Limb (tissue), 2 donors: ENCODE measurements around the gene FDPS.
"Not testable (repeated sequence)": the region's sequence is repeated elsewhere in the genome, so short reads cannot be mapped to it uniquely, and the experiment has no call there.

ENCODE experiments used
- DNase-seq, 2 donors: peaks; one replicate each; pipeline ENCODE4 v3.0.0-alpha.2; 2016; ENCODE audit errors: extremely low spot score in 2 of 2

The FDPS gene

DNA sequence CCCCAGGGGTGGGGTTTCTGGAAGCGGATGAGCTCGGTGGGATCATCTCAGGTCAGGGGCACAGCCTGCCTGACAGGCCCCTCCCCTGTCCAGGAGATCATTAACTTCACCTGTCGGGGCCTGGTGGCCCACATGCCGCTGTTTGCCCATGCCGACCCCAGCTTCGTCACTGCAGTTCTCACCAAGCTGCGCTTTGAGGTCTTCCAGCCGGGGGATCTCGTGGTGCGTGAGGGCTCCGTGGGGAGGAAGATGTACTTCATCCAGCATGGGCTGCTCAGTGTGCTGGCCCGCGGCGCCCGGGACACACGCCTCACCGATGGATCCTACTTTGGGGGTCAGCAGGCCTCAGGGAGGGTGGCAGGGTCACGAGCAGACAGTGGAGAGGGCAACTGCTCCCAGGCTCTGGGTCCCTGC lies 23.0 kb upstream of the FDPS start:
- no peak for DNase-seq

DNA sequence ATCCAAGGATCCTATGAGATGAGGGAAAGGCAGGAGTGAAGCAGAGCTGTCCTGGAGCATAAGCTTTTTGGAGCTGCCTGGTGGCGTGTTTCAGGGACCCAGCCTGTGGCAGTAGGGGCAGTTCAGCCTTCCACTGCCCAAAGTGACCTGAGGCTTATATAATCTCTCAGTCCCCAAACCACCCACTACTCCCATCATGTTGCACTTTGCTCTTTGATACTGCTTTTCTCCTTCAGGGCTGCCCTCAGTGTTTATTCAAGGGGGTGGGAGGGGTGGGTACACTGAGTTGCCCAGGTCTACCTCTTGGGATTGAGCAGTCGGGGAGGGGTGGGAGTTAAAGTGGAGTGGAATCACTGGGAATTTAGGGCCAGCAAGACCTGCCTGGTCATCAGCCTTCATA lies 22.1 kb upstream of the FDPS start:
- DNase-seq, result no peak

DNA sequence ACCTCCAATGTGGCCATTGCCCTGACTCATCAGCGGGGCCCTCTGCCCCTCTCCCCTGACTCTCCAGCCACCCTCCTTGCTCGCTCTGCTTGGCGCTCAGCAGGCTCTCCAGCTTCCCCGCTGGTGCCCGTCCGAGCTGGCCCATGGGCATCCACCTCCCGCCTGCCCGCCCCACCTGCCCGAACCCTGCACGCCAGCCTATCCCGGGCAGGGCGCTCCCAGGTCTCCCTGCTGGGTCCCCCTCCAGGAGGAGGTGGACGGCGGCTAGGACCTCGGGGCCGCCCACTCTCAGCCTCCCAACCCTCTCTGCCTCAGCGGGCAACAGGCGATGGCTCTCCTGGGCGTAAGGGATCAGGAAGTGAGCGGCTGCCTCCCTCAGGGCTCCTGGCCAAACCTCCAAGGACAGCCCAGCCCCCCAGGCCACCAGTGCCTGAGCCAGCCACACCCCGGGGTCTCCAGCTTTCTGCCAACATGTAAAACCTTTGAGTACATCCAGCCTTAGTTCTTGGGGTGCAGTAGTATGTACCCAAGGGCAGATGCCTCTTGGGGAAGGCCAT lies 20.6 kb upstream of the FDPS start:
- DNase-seq, result no peak

DNA sequence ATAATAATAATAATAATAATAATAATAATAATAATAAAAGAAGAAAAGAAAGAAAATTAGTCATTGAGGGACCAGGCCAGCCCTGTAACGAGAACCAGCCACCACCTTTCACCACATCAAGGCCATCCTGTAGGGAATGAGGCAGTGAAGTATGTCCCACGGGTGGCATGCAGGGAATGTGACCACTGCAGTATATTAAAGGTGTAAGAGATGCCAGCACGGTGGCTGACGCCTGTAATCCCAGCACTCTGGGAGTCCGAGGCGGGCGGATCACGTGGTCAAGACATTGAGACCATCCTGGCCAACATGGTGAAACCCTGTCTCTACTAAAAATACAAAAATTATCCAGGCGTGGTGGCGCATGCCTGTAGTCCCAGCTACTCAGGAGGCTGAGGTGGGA lies 17.7 kb upstream of the FDPS start:
- DNase-seq, result not testable (repeated sequence)

DNA sequence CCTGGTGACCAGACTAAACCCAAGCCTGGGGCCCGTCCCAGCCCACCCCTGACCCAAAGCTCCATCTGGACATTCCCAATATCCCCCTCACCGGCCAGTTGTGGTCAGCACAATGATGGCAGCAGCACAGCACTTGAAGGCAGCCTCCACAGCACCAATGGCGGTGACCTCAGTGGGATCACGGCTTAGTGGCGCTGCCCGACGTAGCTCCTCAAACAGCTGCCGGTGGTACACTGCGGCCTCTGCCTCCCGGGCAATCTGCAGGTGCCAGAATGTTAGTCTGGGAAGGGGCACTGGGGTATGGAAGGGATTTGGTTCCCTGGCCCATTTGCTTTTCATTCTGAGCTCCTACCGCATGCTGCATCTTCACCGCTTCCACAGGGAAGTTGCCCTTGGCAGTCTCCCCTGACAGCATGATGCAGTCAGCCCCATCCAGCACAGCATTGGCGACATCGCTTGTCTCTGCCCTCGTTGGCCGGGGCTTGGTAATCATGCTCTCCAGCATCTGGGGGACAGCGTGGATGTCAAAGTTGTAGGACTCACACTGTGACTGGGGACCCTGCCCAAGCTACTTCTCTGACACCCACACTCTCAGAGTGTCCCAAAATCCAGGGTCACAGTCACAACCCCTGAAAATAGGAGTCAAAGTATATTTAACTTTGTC lies 15.4 kb upstream of the FDPS start:
- no peak for DNase-seq

DNA sequence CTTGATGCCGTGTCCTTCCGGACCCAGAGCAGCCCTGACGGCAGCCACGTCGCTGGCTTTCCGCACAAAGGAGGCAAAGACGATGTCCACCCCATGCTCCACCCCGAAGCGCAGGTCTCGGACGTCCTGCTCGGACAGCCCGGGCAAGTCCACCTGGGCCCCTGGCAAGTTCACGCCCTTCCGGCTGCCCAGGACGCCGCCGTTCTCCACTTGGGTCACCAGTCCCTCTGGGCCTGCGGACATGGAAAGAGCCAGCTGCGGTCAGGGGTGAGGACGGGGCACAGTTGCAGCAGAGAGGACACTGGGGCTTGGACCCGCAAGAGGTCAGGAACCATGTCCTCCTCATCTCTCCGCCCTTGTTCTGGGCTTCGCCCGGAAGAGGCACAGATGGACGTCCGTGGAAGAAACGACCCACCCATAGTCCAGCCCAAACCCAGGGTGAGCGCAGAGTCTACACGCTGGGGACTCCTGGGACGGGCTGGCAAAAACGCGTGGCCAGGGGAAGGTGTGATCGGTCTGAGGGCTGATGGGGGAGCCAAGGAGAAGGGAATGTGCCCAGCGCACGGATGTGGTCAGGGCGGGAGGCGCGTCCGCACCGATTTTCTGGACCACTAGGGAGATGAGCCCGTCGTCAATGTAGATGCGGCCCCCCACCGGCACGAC lies 14.0 kb upstream of the FDPS start:
- no peak for DNase-seq

DNA sequence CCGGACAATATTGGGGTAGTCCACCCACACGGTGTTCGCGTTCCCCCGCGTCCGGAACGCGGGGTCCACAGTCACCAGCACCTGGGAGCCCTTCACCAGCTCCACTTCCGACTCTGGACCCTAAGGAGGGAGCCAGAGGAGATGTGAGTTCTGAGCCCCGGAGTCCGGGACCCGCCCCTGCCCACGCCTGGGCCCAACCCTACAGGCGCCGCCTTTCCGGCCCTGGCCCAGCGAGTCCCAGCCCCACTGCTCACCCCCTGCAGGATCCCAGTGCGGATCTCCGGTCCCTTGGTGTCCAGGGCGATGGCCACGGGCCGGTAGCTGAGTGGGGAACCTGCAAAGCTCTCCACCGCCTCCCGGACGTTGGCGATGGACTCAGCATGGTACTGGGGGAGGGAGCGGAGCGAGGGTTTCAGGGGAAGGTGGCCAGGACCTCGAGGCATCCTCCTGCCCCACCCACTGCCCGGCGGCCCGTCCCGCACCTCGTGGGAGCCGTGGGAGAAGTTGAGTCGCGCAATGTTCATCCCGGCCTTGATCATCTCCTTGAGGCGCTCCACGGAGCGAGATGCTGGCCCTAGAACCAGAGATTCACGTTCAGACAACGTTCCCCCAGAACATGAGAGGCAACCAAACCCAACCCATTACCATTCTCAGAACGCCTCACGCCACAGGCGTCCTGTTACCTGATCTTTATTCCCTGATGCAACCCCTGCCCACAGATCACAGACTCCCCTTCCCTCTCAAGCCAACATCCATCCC lies 13.3 kb upstream of the FDPS start:
- no peak for DNase-seq

DNA sequence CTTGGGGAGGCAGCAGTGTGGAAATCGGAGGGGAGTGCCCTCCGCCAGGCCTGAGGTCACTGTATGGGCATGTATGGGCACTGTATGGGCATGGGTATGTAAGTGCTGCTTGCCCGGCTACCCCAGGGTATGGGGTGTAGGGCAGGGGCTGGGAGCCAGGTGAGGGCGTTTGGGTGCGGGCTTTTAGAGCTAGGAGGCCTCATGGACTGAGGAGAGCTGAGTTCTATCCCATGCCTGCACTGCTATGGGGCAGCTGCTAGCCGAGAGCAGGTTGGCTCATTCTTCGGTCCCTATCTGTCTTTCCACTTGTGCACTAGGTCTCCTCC lies 12.8 kb upstream of the FDPS start:
- DNase-seq, result no peak

DNA sequence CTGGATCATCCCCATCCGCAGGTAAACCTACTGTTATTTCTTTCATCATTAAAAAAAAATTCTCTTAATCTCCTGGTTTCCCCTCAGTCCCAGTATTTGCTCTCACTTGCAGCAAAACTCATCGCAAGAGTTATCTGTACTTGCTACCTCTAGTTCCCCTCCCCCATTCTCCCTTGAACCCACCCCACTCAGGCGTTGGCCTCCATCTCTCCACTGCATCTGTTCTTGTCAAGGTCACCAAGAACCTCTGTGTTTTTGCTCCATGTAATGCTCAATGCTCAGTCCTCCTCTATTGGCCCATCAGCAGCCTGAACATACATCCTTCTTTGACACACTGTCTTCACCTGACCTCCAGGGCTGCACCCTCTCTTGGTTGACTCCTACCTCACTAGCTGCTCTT lies 12.0 kb upstream of the FDPS start:
- DNase-seq, result no peak

DNA sequence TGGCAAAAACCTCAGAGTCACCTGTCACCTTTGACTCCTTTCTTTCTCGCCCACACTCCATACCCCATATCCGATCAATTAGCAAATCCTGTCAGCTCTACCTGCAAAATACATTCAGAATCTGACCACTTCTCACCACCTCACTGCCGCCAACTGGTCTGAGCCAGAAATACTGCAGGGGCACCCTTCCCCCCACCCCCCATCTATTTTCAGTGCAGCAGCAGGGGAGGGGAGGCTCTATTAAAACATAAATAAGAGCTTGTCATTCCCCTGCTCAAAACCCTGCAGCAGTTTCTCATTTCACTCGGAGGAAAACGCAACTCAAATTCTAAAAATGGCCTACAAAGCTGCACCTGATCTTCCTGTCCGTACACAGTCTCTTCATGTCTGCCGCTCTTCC lies 11.3 kb upstream of the FDPS start:
- no peak for DNase-seq

DNA sequence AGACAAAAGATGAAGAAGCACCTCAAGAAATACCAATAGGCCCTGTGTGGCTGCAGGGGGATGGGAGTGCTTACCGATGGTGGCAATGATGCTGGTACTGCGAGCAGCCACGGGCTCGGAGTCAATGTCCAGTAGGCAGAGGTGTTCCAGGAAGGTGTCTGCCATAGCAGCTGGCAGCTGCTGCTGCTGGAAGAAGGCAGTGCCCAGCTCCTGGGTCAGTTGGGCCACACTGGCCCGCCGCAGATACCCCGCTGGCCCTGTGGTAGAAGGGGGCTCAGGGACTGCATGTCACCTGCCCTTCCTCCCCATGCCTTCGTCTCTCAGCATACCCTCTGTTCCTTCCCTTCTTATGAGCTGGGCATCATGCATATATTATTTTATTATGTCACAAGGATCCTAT lies 8.6 kb upstream of the FDPS start:
- DNase-seq, result no peak

DNA sequence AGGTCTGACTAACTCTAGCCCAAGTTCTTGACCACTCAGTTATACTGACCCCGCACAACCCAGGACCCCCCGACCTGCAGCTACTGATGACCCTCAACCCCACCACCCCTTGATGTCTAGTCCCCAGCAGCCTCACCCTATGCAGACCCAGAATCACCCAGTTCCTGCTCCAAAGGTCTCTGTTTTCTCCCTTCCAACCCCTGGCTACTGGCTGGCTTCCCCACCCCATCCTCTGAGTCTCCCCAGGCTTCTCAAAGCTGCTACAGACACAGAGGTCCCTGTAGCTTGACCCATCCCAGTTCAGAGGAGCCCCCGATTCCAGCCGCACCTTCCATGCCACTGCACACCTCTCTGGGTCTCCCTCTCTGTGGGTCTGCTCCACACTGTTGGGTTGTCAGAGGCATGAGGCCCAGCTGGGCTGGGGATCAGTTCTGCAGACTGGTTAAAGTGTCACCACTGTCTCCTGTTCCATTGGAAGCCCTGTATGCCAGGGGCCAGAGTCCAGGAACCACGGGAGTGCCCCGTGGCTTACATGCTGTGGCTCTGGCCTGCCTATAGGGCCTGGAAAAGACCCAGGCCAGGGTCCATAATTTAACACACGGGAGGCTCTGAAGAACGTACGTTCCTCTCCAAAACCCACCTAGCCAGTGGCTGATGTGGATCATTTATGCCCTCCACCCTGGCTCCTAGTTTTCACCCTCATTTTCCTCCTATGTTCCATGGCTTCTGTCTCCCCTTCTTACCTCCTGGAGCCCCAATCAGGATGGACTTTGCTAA lies 7.9 kb upstream of the FDPS start:
- no peak for DNase-seq

DNA sequence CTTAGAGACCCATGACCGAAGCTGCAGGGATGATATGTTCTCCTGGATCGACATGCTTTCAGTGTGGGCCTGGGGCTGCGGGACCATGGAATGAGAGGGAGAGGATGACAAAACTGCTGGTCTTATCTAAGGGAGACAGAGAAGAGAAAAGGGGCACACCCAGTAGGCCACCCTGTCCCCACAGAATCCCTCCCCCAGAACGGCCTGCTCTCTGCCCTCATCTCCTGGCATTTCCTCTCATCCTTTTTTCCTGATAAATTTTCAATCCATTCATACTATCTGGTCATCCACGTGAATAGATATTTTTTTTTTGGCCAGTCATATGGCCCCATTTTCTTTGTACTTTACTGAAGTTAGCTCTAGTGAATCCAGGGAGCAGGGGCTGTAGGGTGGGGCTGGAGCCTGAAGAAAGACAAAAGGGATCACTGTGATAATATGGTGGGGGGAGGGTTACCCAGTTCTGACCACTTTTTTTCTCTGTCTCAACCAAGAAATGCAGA lies 7.3 kb upstream of the FDPS start, which contains the start of gene PKLR:
Gene PKLR, minus strand, starts transcription at position 97 of the 500 bp plus-strand sequence. Its CDS starts 43 bp downstream, at position 54.
- no peak for DNase-seq

DNA sequence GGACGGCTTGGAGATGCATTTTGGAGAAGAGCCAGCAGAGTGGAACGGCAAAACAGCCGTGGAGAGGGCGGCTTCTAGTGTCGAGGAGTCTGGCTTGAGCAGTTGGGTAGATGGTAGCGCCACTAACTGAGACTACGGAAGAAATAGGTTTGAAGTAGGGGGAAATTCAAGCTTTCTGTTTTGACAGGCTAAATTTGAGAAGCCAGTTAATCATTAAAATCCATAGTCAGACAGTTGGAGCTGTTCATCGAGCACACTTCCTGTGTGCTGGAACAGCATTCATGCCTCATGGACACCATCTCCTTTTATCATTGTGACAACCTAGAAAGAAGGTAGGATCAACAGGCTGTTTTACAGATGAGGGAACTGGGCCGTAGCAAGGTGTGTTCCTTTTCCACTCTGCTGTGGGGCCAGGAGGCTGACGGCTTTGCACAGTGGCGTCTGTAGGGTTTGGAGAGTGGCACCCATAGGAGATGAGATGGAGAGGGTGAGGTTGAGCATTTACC lies 4.1 kb upstream of the FDPS start:
- DNase-seq, result no peak

DNA sequence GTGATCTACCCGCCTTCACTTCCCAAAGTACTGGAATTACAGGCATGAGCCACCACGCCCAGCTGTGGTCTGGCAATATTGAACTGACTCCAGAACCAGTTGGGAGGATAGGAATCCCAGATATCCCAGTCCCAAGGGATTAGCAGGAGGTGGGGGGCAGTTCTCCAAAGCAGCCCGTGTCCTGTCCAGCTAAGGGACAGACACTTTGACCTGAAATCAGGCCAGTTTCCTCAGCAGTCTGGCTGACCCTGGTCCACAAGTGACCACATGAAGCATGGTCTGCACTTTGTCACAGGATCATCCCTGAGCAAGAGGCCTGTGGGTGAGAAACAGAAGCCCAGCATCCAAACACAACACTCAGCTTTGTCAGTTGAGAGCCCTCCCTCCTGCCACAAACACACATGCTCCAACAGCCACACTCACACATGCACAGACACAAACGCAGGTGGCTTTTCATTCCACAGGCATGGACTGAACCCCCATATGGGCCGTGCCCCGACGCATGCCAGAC lies 2.7 kb upstream of the FDPS start:
- DNase-seq, result no peak

DNA sequence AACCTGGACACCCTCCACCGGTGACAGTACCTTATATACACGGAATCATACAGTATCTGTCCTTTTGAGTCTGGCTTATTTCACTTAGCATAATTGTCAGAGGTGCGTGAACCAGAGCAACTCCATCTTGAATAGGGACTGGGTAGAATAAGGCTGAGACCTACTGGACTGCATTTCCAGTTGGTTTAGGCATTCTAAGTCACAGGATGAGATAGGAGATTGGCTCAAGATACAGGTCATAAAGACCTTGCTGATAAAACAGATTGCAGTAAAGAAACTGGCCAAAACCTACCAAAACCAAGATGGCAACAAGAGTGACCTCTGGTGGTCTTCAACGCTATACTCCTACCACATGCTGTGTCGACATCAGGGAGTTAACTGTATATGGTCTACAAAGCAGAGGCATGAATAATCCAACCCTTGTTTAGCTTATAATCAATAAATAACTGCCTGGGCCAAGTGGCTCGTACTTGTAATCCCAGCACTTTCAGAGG lies 1.4 kb upstream of the FDPS start:
- peak in 1 of 2 donors; percentile 36 for DNase-seq

DNA sequence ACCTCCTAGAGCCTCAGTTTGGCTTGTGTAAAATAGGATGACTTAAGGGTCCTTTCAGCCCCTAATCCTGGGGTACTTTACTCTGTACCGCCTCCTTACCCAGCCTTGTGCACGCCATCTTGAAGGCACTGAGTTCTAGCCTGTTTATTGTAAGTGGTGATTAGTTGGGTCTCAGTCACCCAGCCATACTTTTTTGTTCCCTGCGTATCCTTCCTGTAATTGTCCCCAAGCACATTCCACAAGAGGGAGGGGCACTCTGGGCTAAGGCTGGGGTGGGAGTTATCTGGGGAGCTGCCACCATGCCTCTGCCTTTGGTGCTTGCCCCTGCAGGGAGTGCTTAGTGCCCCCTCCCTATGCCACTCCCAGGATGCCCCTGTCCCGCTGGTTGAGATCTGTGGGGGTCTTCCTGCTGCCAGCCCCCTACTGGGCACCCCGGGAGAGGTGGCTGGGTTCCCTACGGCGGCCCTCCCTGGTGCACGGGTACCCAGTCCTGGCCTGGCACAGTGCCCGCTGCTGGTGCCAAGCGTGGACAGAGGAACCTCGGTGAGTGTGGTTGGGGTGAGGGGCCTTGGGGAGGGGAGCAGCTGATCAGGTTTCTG lies 856 bp downstream of the FDPS start:
- DNase-seq, result peak in 1 of 2 donors; percentile 46

DNA sequence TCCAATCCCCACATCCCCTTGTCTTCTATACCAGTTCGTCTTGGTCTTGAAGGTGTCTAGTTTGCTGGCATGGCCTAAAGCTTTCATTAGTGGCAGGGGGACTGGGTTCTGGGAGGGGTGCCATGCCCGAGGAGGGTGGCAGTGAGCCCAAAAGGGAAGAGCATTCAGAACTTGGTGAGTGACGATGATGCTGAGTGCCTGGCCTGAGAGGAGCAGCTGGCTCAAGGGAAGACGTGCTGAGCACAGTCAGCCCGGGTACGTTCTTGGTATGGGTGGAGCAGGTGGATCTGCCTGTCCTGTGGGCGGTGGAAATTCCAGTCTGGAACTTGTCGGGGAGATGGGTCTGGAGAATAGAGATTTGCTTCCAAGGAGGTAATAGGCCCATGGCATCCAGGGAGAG lies 4.6 kb downstream of the FDPS start:
- no peak for DNase-seq

DNA sequence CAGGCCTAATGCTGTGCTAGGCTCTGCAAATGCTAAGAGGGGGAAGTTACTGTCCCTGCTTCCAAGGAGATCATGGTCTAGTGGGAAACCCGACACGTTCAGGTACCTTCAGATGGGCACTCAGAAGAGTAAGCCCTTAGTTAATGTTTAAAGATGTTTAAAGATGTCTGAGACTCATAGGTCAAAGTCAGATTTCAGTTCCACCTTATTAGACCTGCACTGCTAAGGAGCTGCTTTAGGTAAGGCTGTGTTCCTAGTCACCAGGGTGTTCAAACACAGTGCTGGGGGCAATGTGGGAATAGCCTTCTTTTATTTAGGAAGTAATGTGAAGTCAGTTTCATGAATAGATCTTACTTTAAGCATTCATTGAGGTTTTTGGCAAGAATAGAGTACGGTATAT lies 8.3 kb downstream of the FDPS start:
- DNase-seq, result no peak

DNA sequence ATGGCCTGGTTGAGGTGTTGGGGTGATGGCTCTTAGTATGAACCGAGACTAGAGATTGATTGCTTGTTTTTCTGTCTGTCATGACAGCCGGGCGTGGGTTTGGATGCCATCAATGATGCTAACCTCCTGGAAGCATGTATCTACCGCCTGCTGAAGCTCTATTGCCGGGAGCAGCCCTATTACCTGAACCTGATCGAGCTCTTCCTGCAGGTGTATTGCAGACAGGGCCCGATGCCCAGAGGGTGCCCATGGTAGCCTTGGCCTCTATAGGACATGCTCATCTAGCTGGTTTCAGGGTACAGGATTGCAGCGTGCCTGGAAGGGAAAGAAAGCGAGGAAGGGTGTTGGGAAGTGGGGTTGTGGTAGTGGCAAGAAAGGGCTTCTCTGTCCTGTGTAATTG lies 9.4 kb downstream of the FDPS start:
- no peak for DNase-seq

DNA sequence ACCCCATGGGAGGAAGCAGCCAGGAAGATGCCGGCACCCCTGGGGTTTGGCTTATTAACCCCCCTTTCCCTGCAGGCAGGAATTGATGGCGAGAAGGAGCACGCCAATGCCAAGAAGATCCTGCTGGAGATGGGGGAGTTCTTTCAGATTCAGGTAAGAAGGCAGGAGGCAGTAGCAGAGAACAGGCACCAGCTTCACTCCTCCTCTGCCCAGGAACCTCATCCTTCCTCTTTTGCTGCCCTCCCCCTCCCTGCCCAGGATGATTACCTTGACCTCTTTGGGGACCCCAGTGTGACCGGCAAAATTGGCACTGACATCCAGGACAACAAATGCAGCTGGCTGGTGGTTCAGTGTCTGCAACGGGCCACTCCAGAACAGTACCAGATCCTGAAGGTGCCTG lies 10.9 kb downstream of the FDPS start:
- DNase-seq, result no peak
